CD14-positive monocyte (primary cell): ENCODE measurements around the gene POR. TPM values are rescaled to one million over a fixed set of nuclear protein-coding genes. Genes with fewer than 3 reads are reported as not detected.

Source experiments
- DNase-seq, 3 donors: peaks; one replicate each; pipeline ENCODE4 v3.0.0-alpha.2; 2011 to 2022
- H2AFZ ChIP-seq: 2 replicates; pipeline ENCODE4 v1.6.0; 2012; ENCODE audit warnings: mild to moderate bottlenecking, low read depth, low read length, inconsistent platforms; ENCODE audit not compliant: insufficient read depth, poor library complexity, severe bottlenecking
- H3K27ac ChIP-seq, 2 donors: 1 replicate in 1 of 2; 2 replicates in 1 of 2; pipeline ENCODE4 v1.5.1; 2012 to 2013; ENCODE audit warnings: low read length in 2 of 2, control low read depth in 1 of 2, inconsistent platforms in 1 of 2, low read depth in 1 of 2, mild to moderate bottlenecking in 1 of 2
- H3K27me3 ChIP-seq, 2 donors: one replicate each; pipeline versions ENCODE4 v1.6.0 to v1.6.1; 2011 to 2013; ENCODE audit warnings: low read length in 2 of 2; ENCODE audit not compliant: control insufficient read depth in 2 of 2, insufficient read depth in 2 of 2
- H3K36me3 ChIP-seq, 2 donors: replicated peaks in 1 of 2; 1 replicate in 1 of 2; 2 replicates in 1 of 2; pipeline versions ENCODE4 v1.5.1 to v1.6.1; 2012 to 2013; ENCODE audit warnings: low read length in 2 of 2, control low read depth in 1 of 2, inconsistent platforms in 1 of 2, mild to moderate bottlenecking in 1 of 2; ENCODE audit not compliant: insufficient read depth in 2 of 2, control insufficient read depth in 1 of 2
- H3K4me1 ChIP-seq, 2 donors: 1 replicate in 1 of 2; 2 replicates in 1 of 2; pipeline versions ENCODE4 v1.5.1 to v1.6.1; 2012 to 2013; ENCODE audit warnings: low read length in 2 of 2, control low read depth in 1 of 2, inconsistent platforms in 1 of 2, mild to moderate bottlenecking in 1 of 2, moderate library complexity in 1 of 2; ENCODE audit not compliant: insufficient read depth in 2 of 2, control insufficient read depth in 1 of 2
- H3K4me2 ChIP-seq: replicated peaks from 2 replicates; pipeline ENCODE3; 2012; ENCODE audit warnings: low read length, moderate library complexity, mild to moderate bottlenecking; ENCODE audit not compliant: poor library complexity, severe bottlenecking; ENCODE audit errors: extremely low read depth
- H3K4me3 ChIP-seq, 3 experiments: fragments of 200-600 bp in 1 of 3; sonication (generic) in 1 of 3; replicated peaks in 1 of 3; 1 replicate in 2 of 3; 2 replicates in 1 of 3; pipeline ENCODE4 v1.5.1; 2011 to 2013; ENCODE audit warnings: low read length in 3 of 3, mild to moderate bottlenecking in 3 of 3, control low read depth in 2 of 3, low read depth in 2 of 3, inconsistent platforms in 1 of 3, moderate library complexity in 1 of 3
- H3K79me2 ChIP-seq: 2 replicates; pipeline ENCODE4 v1.6.0; 2012; ENCODE audit warnings: mild to moderate bottlenecking, control low read depth, inconsistent platforms, low read length, moderate library complexity; ENCODE audit not compliant: insufficient read depth
- H3K9ac ChIP-seq: 2 replicates; pipeline ENCODE4 v1.6.0; 2017; ENCODE audit warnings: low read length, mild to moderate bottlenecking; ENCODE audit not compliant: insufficient read depth, poor library complexity, severe bottlenecking
- H3K9me3 ChIP-seq, 2 donors: replicated peaks in 1 of 2; 1 replicate in 1 of 2; 2 replicates in 1 of 2; pipeline versions ENCODE4 v1.5.1 to v1.6.1; 2012 to 2013; ENCODE audit warnings: low read length in 2 of 2, control low read depth in 1 of 2; ENCODE audit not compliant: control insufficient read depth in 1 of 2, insufficient read depth in 1 of 2
- H4K20me1 ChIP-seq: 2 replicates; pipeline ENCODE4 v1.6.0; 2012; ENCODE audit warnings: mild to moderate bottlenecking, low read length, control low read depth, moderate library complexity; ENCODE audit not compliant: insufficient read depth
- H3K27ac Mint-ChIP-seq, 7 donors: one replicate each; pipeline ENCODE4 v1.8.0; 2020; ENCODE audit warnings: mild to moderate bottlenecking in 7 of 7, mixed read lengths in 7 of 7, moderate library complexity in 6 of 7, inconsistent platforms in 2 of 7
- H3K27me3 Mint-ChIP-seq, 3 donors: one replicate each; pipeline ENCODE4 v1.8.0; 2021 to 2022; ENCODE audit warnings: low read depth in 3 of 3, mild to moderate bottlenecking in 3 of 3, mixed read lengths in 3 of 3, moderate library complexity in 3 of 3, inconsistent platforms in 1 of 3
- H3K36me3 Mint-ChIP-seq, 2 donors: one replicate each; pipeline ENCODE4 v1.8.0; 2020; ENCODE audit warnings: mixed read lengths in 2 of 2, inconsistent platforms in 1 of 2, mild to moderate bottlenecking in 1 of 2
- H3K4me1 Mint-ChIP-seq: one replicate; pipeline ENCODE4 v1.8.0; 2020; ENCODE audit warnings: mild to moderate bottlenecking, mixed read lengths
- H3K4me3 Mint-ChIP-seq, 2 donors: one replicate each; pipeline ENCODE4 v1.8.0; 2020; ENCODE audit warnings: mild to moderate bottlenecking in 2 of 2, mixed read lengths in 2 of 2, moderate library complexity in 1 of 2
- H3K9me3 Mint-ChIP-seq, 7 donors: one replicate each; pipeline ENCODE4 v1.8.0; 2020 to 2022; ENCODE audit warnings: mixed read lengths in 7 of 7, mild to moderate bottlenecking in 6 of 7, moderate library complexity in 6 of 7, inconsistent platforms in 2 of 7
- CTCF ChIP-seq: fragments of 200-600 bp; IDR thresholded peaks from one replicate; pipeline ENCODE4 v1.8.0; 2022; ENCODE audit warnings: antibody characterized with exemption, mild to moderate bottlenecking
- WGBS: methylation state at CpG from one replicate; pipeline ENCODE4 v1.1.5; 2013; ENCODE audit warnings: missing lambda C conversion rate; ENCODE audit not compliant: insufficient coverage; 5-methylcytosine and 5-hydroxymethylcytosine counted together
- intact Hi-C, 2 donors: fragments of 100-400 bp; cut with micrococcal nuclease; formaldehyde crosslinking; loops; one replicate each; pipeline versions ENCODE4 v1.15.0 to v1.15.1; 2023
- polyA plus RNA-seq, 3 donors: library from polyadenylated mRNA; depleted of rRNA in 1 of 3; unstranded in 2 of 3; stranded (reverse) in 1 of 3; fragments of 300-500 nt in 2 of 3; fragments of >200 nt in 1 of 3; fragmentation: Illumina TruSeq in 2 of 3; gene quantifications; 1 replicate in 2 of 3; 2 replicates in 1 of 3; pipeline ENCODE4 v1.2.3, GENCODE V29; 2012 to 2021

Gene POR
- polyA plus RNA-seq, 3 donors = 90.5 to 102 (median 98.1) TPM

DNA sequence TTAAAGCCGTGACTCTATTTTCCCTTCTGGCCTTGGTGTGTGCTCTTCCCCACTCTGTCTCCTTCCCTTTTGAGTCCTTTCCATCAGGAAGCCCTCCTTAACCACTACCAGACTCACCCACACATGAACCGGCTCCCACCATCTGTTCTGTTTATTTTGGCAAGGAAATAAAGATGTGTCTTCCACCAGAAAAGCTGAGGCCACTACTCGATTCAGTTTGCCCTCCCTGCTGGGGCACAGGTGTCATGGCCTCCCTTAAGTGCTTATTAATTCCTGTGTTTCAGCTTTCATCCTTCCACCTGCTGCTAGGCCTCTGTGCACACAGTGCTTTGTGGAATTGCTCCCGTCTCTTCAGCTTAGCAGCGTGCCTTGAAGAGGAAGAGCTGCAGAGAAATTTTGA lies 16.7 kb downstream of the POR start:
- H3K27me3 ChIP-seq = no peaks in the 10 kb centered on the region

DNA sequence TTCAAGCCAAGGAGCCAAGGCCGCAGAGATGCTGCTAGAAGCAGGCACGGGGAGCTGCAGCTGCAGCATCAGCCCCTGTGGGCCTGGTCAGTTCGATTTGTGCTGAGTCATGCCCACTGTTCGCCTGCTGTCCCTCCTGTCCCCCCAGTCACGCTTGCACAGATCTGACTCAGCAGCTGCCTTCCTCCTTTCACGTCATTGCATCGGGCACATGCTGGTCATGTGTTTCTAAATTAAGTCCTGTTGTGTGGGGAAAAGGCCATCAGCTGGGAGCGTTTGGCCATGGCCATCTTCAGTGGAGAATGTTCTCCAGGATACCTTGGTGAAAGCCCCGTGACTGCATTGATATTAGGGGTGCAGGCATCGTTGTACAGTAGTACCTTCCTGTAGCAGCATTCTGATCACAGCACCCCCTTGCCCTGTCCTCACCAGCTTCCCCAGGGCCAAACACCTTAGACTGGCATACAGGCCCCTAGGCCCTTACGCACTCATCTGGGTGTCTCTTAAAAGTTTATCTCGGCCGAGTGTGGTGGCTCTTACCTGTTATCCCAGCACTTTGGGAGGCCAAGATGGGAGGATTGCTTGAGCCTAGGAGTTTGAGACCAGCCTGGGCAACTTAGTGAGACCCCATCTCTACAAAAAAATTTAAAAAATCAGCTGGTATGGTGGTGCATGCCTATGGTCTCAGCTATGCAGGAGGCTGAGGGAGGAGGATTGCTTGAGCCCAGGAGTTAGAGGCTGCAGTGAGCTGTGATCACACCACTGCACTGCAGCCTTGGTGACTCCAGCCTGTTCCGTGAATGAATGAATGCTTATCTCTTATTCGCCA lies 23.2 kb downstream of the POR start:
- H3K4me3 ChIP-seq = no peak overlapping the region
- H3K9me3 ChIP-seq = no peaks in the 10 kb centered on the region
- DNase-seq = peak; percentile 64 to 84 (median 66)
- H2AFZ ChIP-seq = no peak overlapping the region
- peaks cover 9 to 21% of the 10 kb centered on the region in 2 donors for H3K36me3 ChIP-seq
- no peak overlapping the region for H3K4me3 Mint-ChIP-seq
- intact Hi-C loops = no loop called here
- H3K27me3 Mint-ChIP-seq = no peaks in the 10 kb centered on the region
- peaks cover 69% of the 10 kb centered on the region for H4K20me1 ChIP-seq
- H3K79me2 ChIP-seq = peaks cover 45% of the 10 kb centered on the region
- peaks cover 7 to 8% of the 10 kb centered on the region in 2 donors for H3K4me1 ChIP-seq
- no peak overlapping the region for H3K9ac ChIP-seq
- H3K9me3 Mint-ChIP-seq = peaks cover 0 to 2% (median 0%) of the 10 kb centered on the region in 7 donors
- peaks cover 15% of the 10 kb centered on the region for H3K4me1 Mint-ChIP-seq
- 72% methylated on average over 9 of the region's 15 CpGs for WGBS
- no peak for TF ChIP-seq CTCF
- no peaks in the 10 kb centered on the region for H3K27me3 ChIP-seq
- no peak overlapping the region for H3K27ac ChIP-seq
- peaks cover 19 to 48% of the 10 kb centered on the region in 2 donors for H3K36me3 Mint-ChIP-seq
- H3K27ac Mint-ChIP-seq = peak overlapping the region; percentile 12 to 75 (median 43)
- no peak overlapping the region for H3K4me2 ChIP-seq

More for the DNA sequence above, 16.7 kb downstream of the POR start:
- TF ChIP-seq CTCF = no peak
- Histone ChIP-seq H3K36me3 (peaks cover 0 to 20% of the 10 kb centered on the region in 2 donors), H4K20me1 (peaks cover 93% of the 10 kb centered on the region), H3K4me3 (no peak overlapping the region), H3K9ac (no peak overlapping the region), H3K79me2 (peaks cover 65% of the 10 kb centered on the region), H3K4me1 (no peaks in the 10 kb centered on the region), H2AFZ (no peak overlapping the region), H3K27ac (no peak overlapping the region), H3K4me2 (no peak overlapping the region), H3K9me3 (no peaks in the 10 kb centered on the region)
- peak overlapping the region in 1 of 7 donors; percentile 58 for H3K27ac Mint-ChIP-seq
- intact Hi-C loops = no loop called here
- 64% methylated on average over 2 of the region's 5 CpGs for WGBS
- H3K27me3 Mint-ChIP-seq = no peaks in the 10 kb centered on the region
- peaks cover 22 to 51% of the 10 kb centered on the region in 2 donors for H3K36me3 Mint-ChIP-seq
- H3K4me3 Mint-ChIP-seq = no peak overlapping the region
- no peak for DNase-seq
- no peaks in the 10 kb centered on the region for H3K4me1 Mint-ChIP-seq
- peaks cover 0 to 3% (median 2%) of the 10 kb centered on the region in 7 donors for H3K9me3 Mint-ChIP-seq
